ENCODE data around the gene TDRD1. TPM values are rescaled to one million over a fixed set of nuclear protein-coding genes. Genes with fewer than 3 reads are reported as not detected.

The TDRD1 gene, protein sequence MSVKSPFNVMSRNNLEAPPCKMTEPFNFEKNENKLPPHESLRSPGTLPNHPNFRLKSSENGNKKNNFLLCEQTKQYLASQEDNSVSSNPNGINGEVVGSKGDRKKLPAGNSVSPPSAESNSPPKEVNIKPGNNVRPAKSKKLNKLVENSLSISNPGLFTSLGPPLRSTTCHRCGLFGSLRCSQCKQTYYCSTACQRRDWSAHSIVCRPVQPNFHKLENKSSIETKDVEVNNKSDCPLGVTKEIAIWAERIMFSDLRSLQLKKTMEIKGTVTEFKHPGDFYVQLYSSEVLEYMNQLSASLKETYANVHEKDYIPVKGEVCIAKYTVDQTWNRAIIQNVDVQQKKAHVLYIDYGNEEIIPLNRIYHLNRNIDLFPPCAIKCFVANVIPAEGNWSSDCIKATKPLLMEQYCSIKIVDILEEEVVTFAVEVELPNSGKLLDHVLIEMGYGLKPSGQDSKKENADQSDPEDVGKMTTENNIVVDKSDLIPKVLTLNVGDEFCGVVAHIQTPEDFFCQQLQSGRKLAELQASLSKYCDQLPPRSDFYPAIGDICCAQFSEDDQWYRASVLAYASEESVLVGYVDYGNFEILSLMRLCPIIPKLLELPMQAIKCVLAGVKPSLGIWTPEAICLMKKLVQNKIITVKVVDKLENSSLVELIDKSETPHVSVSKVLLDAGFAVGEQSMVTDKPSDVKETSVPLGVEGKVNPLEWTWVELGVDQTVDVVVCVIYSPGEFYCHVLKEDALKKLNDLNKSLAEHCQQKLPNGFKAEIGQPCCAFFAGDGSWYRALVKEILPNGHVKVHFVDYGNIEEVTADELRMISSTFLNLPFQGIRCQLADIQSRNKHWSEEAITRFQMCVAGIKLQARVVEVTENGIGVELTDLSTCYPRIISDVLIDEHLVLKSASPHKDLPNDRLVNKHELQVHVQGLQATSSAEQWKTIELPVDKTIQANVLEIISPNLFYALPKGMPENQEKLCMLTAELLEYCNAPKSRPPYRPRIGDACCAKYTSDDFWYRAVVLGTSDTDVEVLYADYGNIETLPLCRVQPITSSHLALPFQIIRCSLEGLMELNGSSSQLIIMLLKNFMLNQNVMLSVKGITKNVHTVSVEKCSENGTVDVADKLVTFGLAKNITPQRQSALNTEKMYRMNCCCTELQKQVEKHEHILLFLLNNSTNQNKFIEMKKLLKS
- polyA plus RNA-seq (not detected in 2 replicates), polyA minus RNA-seq (not detected in 2 replicates)

DNA sequence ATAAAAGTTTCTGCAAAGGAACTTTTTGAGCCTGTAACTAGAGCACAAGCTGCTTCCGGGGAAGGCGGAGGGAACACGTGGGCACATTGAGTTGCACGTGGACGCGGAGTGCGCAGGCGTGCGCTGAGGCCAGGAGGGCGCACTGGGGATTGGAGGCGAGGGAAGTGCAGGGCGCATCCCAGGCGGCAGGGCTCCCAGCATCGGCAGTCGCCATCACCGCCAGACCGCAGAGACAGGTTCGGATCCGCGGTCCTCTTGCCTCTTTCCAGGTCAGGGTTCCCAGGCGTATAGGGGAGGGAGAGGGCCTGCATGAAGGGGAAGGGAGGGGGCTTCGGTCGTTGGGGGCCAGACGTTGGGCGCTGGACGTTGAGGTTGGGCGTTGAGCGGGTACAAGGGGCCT lies at the start of gene TDRD1:
Gene TDRD1 (plus strand): TSS at position 206 of the 400 bp plus-strand sequence. CDS start 8,479 bp downstream, outside the sequence.
- Histone ChIP-seq H3K27me3 (ENCODE audit: insufficient read depth, low read depth, low read length) (peaks cover 7% of the 10 kb centered on the region), H3F3A (ENCODE audit: insufficient read depth, low read length, poor library complexity, severe bottlenecking) (no peaks in the 10 kb centered on the region), H3K9me2 (ENCODE audit: insufficient read depth, low read length) (no peaks in the 10 kb centered on the region), H3K4me2 (ENCODE audit: low read length) (no peak within 1 kb of the TSS), H3K9me3 (ENCODE audit: low read length) (no peaks in the 10 kb centered on the region), H3K4me3 (ENCODE audit: low read length) (no peak within 1 kb of the TSS), H2AFZ (ENCODE audit: low read depth, low read length) (no peak within 1 kb of the TSS), H3K79me2 (replicated peaks; ENCODE audit: insufficient read depth, low read length) (no peaks in the 10 kb centered on the region), H3K9ac (ENCODE audit: low read length) (no peak within 1 kb of the TSS), H4K20me1 (ENCODE audit: insufficient read depth) (no peaks in the 10 kb centered on the region), H3K36me3 (ENCODE audit: insufficient read depth, low read length) (no peaks in the 10 kb centered on the region), H3K27ac (ENCODE audit: low read length) (no peak within 1 kb of the TSS)
- TF ChIP-seq, protein P1, sequence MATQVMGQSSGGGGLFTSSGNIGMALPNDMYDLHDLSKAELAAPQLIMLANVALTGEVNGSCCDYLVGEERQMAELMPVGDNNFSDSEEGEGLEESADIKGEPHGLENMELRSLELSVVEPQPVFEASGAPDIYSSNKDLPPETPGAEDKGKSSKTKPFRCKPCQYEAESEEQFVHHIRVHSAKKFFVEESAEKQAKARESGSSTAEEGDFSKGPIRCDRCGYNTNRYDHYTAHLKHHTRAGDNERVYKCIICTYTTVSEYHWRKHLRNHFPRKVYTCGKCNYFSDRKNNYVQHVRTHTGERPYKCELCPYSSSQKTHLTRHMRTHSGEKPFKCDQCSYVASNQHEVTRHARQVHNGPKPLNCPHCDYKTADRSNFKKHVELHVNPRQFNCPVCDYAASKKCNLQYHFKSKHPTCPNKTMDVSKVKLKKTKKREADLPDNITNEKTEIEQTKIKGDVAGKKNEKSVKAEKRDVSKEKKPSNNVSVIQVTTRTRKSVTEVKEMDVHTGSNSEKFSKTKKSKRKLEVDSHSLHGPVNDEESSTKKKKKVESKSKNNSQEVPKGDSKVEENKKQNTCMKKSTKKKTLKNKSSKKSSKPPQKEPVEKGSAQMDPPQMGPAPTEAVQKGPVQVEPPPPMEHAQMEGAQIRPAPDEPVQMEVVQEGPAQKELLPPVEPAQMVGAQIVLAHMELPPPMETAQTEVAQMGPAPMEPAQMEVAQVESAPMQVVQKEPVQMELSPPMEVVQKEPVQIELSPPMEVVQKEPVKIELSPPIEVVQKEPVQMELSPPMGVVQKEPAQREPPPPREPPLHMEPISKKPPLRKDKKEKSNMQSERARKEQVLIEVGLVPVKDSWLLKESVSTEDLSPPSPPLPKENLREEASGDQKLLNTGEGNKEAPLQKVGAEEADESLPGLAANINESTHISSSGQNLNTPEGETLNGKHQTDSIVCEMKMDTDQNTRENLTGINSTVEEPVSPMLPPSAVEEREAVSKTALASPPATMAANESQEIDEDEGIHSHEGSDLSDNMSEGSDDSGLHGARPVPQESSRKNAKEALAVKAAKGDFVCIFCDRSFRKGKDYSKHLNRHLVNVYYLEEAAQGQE (IDR thresholded peaks at IDR 0.05; ENCODE audit: borderline replicate concordance), result no peak
- TF ChIP-seq EZH2 (IDR thresholded peaks at IDR 0.05; ENCODE audit: borderline replicate concordance, insufficient read depth, low read length, poor library complexity, severe bottlenecking) (no peak), SMC3 (conservative IDR thresholded peaks at IDR 0.05; ENCODE audit: poor library complexity) (no peak), EP300 (conservative IDR thresholded peaks at IDR 0.05; ENCODE audit: poor library complexity, severe bottlenecking) (no peak), MXI1 (conservative IDR thresholded peaks at IDR 0.05; ENCODE audit: poor library complexity, severe bottlenecking) (no peak), RAD21 (conservative IDR thresholded peaks at IDR 0.05) (no peak), POLR2AphosphoS5 (IDR thresholded peaks at IDR 0.05) (no peak), TAF1 (IDR thresholded peaks at IDR 0.05; ENCODE audit: low read depth) (no peak)
- TF ChIP-seq, protein P2, sequence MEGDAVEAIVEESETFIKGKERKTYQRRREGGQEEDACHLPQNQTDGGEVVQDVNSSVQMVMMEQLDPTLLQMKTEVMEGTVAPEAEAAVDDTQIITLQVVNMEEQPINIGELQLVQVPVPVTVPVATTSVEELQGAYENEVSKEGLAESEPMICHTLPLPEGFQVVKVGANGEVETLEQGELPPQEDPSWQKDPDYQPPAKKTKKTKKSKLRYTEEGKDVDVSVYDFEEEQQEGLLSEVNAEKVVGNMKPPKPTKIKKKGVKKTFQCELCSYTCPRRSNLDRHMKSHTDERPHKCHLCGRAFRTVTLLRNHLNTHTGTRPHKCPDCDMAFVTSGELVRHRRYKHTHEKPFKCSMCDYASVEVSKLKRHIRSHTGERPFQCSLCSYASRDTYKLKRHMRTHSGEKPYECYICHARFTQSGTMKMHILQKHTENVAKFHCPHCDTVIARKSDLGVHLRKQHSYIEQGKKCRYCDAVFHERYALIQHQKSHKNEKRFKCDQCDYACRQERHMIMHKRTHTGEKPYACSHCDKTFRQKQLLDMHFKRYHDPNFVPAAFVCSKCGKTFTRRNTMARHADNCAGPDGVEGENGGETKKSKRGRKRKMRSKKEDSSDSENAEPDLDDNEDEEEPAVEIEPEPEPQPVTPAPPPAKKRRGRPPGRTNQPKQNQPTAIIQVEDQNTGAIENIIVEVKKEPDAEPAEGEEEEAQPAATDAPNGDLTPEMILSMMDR (IDR thresholded peaks at IDR 0.05; ENCODE audit: poor library complexity, severe bottlenecking), result no peak

DNA sequence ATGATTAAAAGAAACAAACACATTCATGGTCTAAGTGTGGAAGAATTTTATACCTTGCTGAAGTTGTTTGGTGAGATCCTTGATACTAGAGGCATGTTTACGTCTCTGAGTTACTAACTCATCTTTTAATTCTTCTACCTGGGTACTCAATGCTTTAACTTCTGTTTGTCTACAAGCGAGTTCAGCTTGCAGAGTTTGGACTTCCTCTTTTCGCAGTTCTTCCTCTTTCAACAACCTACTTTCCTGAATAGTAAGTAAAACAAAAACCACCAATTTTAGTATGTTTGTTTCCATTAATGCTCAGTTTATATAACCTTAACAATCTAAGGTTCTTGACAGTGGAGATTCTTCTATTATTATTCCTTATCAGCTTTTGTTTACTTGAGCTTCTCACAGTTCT lies 48.1 kb upstream of the TDRD1 start:
- H3K4me2 ChIP-seq (ENCODE audit: low read length), result no peak overlapping the region
- no peaks in the 10 kb centered on the region for H3K27me3 ChIP-seq (ENCODE audit: insufficient read depth, low read depth, low read length)
- H3K36me3 ChIP-seq (ENCODE audit: insufficient read depth, low read length), result peaks cover 27% of the 10 kb centered on the region
- H3K27ac ChIP-seq (ENCODE audit: low read length), result no peak overlapping the region
- H4K20me1 ChIP-seq (ENCODE audit: insufficient read depth), result no peaks in the 10 kb centered on the region
- no peaks in the 10 kb centered on the region for H3K79me2 ChIP-seq (replicated peaks; ENCODE audit: insufficient read depth, low read length)
- H3K9ac ChIP-seq (ENCODE audit: low read length), result no peak overlapping the region
- H3F3A ChIP-seq (ENCODE audit: insufficient read depth, low read length, poor library complexity, severe bottlenecking), result no peaks in the 10 kb centered on the region
- no peaks in the 10 kb centered on the region for H3K9me2 ChIP-seq (ENCODE audit: insufficient read depth, low read length)
- H2AFZ ChIP-seq (ENCODE audit: low read depth, low read length), result no peak overlapping the region
- H3K4me3 ChIP-seq (ENCODE audit: low read length), result no peak overlapping the region
- H3K9me3 ChIP-seq (ENCODE audit: low read length), result no peaks in the 10 kb centered on the region
- TF ChIP-seq MXI1 (conservative IDR thresholded peaks at IDR 0.05; ENCODE audit: poor library complexity, severe bottlenecking) (no peak), EZH2 (IDR thresholded peaks at IDR 0.05; ENCODE audit: borderline replicate concordance, insufficient read depth, low read length, poor library complexity, severe bottlenecking) (no peak), RAD21 (conservative IDR thresholded peaks at IDR 0.05) (no peak), SMC3 (conservative IDR thresholded peaks at IDR 0.05; ENCODE audit: poor library complexity) (no peak), TAF1 (IDR thresholded peaks at IDR 0.05; ENCODE audit: low read depth) (no peak)
- TF ChIP-seq, protein P1 (IDR thresholded peaks at IDR 0.05; ENCODE audit: borderline replicate concordance), result no peak
